ENCODE data around the gene CDYL.

CDYL gene

DNA sequence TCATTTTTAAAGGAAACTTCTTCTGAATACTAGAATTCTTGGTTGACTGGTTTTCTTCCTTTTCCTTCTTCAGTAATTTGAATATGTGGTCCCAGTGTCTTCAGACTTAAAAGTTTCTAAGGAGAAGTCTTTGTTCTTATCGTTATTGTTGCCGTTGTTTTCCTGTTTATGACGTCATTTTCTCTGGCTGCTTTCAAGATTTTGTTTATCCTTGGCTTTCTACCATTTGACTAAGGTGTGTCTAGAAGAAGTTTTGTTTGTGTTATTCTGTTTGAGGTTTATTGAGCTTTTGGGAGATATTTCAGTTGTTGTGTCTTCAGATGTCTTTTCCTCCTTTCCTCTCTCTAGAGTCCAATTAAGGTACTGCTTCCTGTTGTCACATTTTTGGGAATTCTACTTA, 24.5 kb downstream of the CDYL start:
- no peak overlapping the region for H3K4me3 ChIP-seq (ENCODE audit: insufficient read depth, low read length, poor library complexity, severe bottlenecking)
- TF ChIP-seq CTCF (IDR thresholded peaks at IDR 0.05; ENCODE audit: insufficient read depth, low read length, poor library complexity, severe bottlenecking) (no peak), EZH2phosphoT487 (conservative IDR thresholded peaks at IDR 0.05; ENCODE audit: low read length) (no peak)
- no peaks in the 10 kb centered on the region for H3K27me3 ChIP-seq (ENCODE audit: low read length)
- no peak overlapping the region for H3K27ac ChIP-seq (ENCODE audit: low read depth, low read length)
- no peak overlapping the region for H2AFZ ChIP-seq (ENCODE audit: low read depth, low read length, severe bottlenecking)
- H3K79me2 ChIP-seq (ENCODE audit: insufficient read depth, low read length), result peaks cover 87% of the 10 kb centered on the region
- no peaks in the 10 kb centered on the region for H3K9me3 ChIP-seq (ENCODE audit: insufficient read depth, low read length)
- no peaks in the 10 kb centered on the region for H3K9me2 ChIP-seq (replicated peaks; ENCODE audit: insufficient read depth, low read length)
- H3K36me3 ChIP-seq (ENCODE audit: low read length), result 0 out of 2 replicates have a peak, but pooled peaks cover 5% of the 10 kb centered on the region
- H3F3A ChIP-seq (ENCODE audit: insufficient read depth), result peaks cover 4% of the 10 kb centered on the region; the same call in 1 of the 2 replicates
- peaks cover 75% of the 10 kb centered on the region for H4K20me1 ChIP-seq (ENCODE audit: low read depth, low read length)
- no peak overlapping the region for H3K9ac ChIP-seq (ENCODE audit: low read length)
- H3K4me2 ChIP-seq (ENCODE audit: low read depth, low read length, poor library complexity, severe bottlenecking), result no peak overlapping the region

- H3K27ac ChIP-seq (ENCODE audit: low read depth, low read length), result no peak overlapping the region
- no peak overlapping the region for H3K4me2 ChIP-seq (ENCODE audit: low read depth, low read length, poor library complexity, severe bottlenecking)
These were observed 25.4 kb downstream of the CDYL start for GRCh38 chr6:4801491-4802110.

DNA sequence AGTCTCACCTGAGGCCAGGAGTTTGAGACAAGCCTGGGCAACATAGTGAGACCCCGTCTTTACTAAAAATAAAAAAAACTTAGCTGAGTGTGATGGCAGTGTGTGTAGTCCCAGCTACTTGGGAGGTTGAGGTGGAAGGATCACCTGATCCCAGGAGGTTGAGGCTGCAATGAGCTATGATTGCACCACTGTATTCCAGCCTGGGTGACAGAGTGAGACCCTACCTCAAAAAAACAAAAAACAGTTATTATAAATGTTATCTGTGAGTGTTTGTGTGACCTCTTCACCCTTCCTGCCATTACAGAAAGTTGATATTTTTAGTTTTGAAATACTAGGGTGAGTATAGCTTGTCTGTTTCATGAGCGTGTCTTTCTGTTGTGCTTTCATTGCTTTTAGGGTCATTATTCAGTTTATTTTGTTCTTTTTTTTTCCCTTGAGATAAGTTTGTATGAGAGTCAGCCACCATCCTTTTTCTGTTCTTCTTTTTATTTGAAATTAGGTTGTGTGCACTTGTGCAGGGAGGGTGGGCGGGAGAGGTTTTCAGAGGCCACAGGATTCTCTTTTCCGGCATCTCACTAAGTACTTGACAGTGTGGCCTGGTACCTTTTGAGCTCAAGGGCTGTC, 26.2 kb downstream of the CDYL start:
- 0 out of 2 replicates have a peak, but pooled peaks cover 5% of the 10 kb centered on the region for H3K36me3 ChIP-seq (ENCODE audit: low read length)
- H3F3A ChIP-seq (ENCODE audit: insufficient read depth), result peaks cover 4% of the 10 kb centered on the region; the same call in 1 of the 2 replicates
- TF ChIP-seq EZH2phosphoT487 (conservative IDR thresholded peaks at IDR 0.05; ENCODE audit: low read length) (no peak), CTCF (IDR thresholded peaks at IDR 0.05; ENCODE audit: insufficient read depth, low read length, poor library complexity, severe bottlenecking) (no peak)
- H3K9me3 ChIP-seq (ENCODE audit: insufficient read depth, low read length), result no peaks in the 10 kb centered on the region
- H4K20me1 ChIP-seq (ENCODE audit: low read depth, low read length), result peaks cover 68% of the 10 kb centered on the region
- no peak overlapping the region for H3K4me3 ChIP-seq (ENCODE audit: insufficient read depth, low read length, poor library complexity, severe bottlenecking)
- no peak overlapping the region for H2AFZ ChIP-seq (ENCODE audit: low read depth, low read length, severe bottlenecking)
- no peak overlapping the region for H3K9ac ChIP-seq (ENCODE audit: low read length)
- H3K4me2 ChIP-seq (ENCODE audit: low read depth, low read length, poor library complexity, severe bottlenecking), result no peak overlapping the region
- no peaks in the 10 kb centered on the region for H3K27me3 ChIP-seq (ENCODE audit: low read length)
- peaks cover 88% of the 10 kb centered on the region for H3K79me2 ChIP-seq (ENCODE audit: insufficient read depth, low read length)
- no peaks in the 10 kb centered on the region for H3K9me2 ChIP-seq (replicated peaks; ENCODE audit: insufficient read depth, low read length)
- no peak overlapping the region for H3K27ac ChIP-seq (ENCODE audit: low read depth, low read length)

More at GRCh38 chr6:4801491-4802110, 25.4 kb downstream of the CDYL start:
- Histone ChIP-seq H3K9me2 (replicated peaks; ENCODE audit: insufficient read depth, low read length) (no peaks in the 10 kb centered on the region), H2AFZ (ENCODE audit: low read depth, low read length, severe bottlenecking) (no peak overlapping the region), H3K36me3 (ENCODE audit: low read length) (0 out of 2 replicates have a peak, but pooled peaks cover 5% of the 10 kb centered on the region), H4K20me1 (ENCODE audit: low read depth, low read length) (peaks cover 71% of the 10 kb centered on the region), H3K9me3 (ENCODE audit: insufficient read depth, low read length) (no peaks in the 10 kb centered on the region), H3K27me3 (ENCODE audit: low read length) (no peaks in the 10 kb centered on the region), H3K9ac (ENCODE audit: low read length) (no peak overlapping the region), H3K4me3 (ENCODE audit: insufficient read depth, low read length, poor library complexity, severe bottlenecking) (no peak overlapping the region), H3K79me2 (ENCODE audit: insufficient read depth, low read length) (peaks cover 87% of the 10 kb centered on the region), H3F3A (ENCODE audit: insufficient read depth) (peaks cover 4% of the 10 kb centered on the region; the same call in 1 of the 2 replicates)
- TF ChIP-seq EZH2phosphoT487 (conservative IDR thresholded peaks at IDR 0.05; ENCODE audit: low read length) (no peak), CTCF (IDR thresholded peaks at IDR 0.05; ENCODE audit: insufficient read depth, low read length, poor library complexity, severe bottlenecking) (no peak)

Measured in SU-DHL-6 (cell line).